ENCODE data around the gene PODXL. TPM values are rescaled to one million over a fixed set of nuclear protein-coding genes. Genes with fewer than 3 reads are reported as not detected.

Gene PODXL
- total and polyA plus RNA-seq, 2 of the 8 experiments (the other 6 are each of a cell fraction or from before 2014, with no cell fraction given): 638 to 925 TPM

GRCh38 chr7:131455546-131455945, 100.9 kb downstream of the PODXL start:
- H3K4me1 ChIP-seq (replicated peaks in 1 of 4; ENCODE audit: control insufficient read depth in 3 of 4, insufficient read depth in 4 of 4, low read length in 3 of 4): no peaks in the 10 kb centered on the region
- H3K14ac ChIP-seq (ENCODE audit: insufficient read length): no peak overlapping the region
- H4K20me1 ChIP-seq (replicated peaks in 1 of 2; ENCODE audit: control insufficient read depth in 1 of 2, insufficient read depth in 2 of 2, low read length in 2 of 2): no peaks in the 10 kb centered on the region
- no peak overlapping the region for H2BK120ac ChIP-seq (replicated peaks; ENCODE audit: low read depth, low read length)
- 86% methylated on average over 7 of the region's 7 CpGs; no CpG with 5 or more reads in 1 of the 2 experiments for WGBS, 2 experiments (ENCODE audit: extremely low coverage in 1 of 2, insufficient coverage in 1 of 2, insufficient read length in 1 of 2, insufficient replicate concordance in 2 of 2, low coverage in 1 of 2, low lambda C conversion rate in 2 of 2, missing lambda C conversion rate in 1 of 2)
- no peaks in the 10 kb centered on the region for H3K23me2 ChIP-seq (ENCODE audit: low read depth, low read length)
- no peaks in the 10 kb centered on the region for H3K79me1 ChIP-seq (ENCODE audit: low read depth, low read length)
- H3K9ac ChIP-seq (replicated peaks in 1 of 4; ENCODE audit: extremely low read depth in 1 of 4, low read depth in 3 of 4, low read length in 3 of 4): no peak overlapping the region
- no peaks in the 10 kb centered on the region for H3K79me2 ChIP-seq (ENCODE audit: control insufficient read depth in 1 of 2, insufficient read depth in 2 of 2, low read length in 2 of 2)
- no peak overlapping the region for H3K4me3 ChIP-seq (ENCODE audit: extremely low read depth in 1 of 4, insufficient read depth in 2 of 4, low read depth in 3 of 4, low read length in 4 of 4)
- H2AFZ ChIP-seq (ENCODE audit: low read length): no peak overlapping the region
- no peak overlapping the region for H2BK15ac ChIP-seq (ENCODE audit: low read length)
- no peak overlapping the region for H3K56ac ChIP-seq (replicated peaks; ENCODE audit: insufficient read length, low read depth, low read length)
- H2BK20ac ChIP-seq (ENCODE audit: low read length): no peak overlapping the region
- no peak overlapping the region for H2AK5ac ChIP-seq (ENCODE audit: low read depth, low read length)
- no peak overlapping the region for H4K8ac ChIP-seq (ENCODE audit: extremely low read depth, insufficient read depth, low read length)
- ChIA-PET CTCF (ENCODE audit: partially characterized antibody) (interaction anchor here (1.1 kb wide), 1 partner anchor 12 kb away, joined by 3 read pairs; no protein-coding TSS in a partner anchor), POLR2A (ENCODE audit: partially characterized antibody) (no interaction called here)
- H3K4me2 ChIP-seq (ENCODE audit: insufficient read depth in 1 of 2, low read depth in 2 of 2, low read length in 2 of 2): no peak overlapping the region
- no peak overlapping the region for H3K27ac ChIP-seq (ENCODE audit: low read depth, low read length)
- no peak overlapping the region for H3K4ac ChIP-seq (replicated peaks; ENCODE audit: insufficient read length, low read depth, low read length)
- FAIRE-seq: no peak
- no peak overlapping the region for H3K23ac ChIP-seq (ENCODE audit: insufficient read length)
- H3K18ac ChIP-seq (ENCODE audit: extremely low read depth, low read length): no peak overlapping the region
- H3K27me3 ChIP-seq (replicated peaks in 1 of 4; ENCODE audit: control insufficient read depth in 3 of 4, extremely low read depth in 1 of 4, insufficient read depth in 3 of 4, low read length in 3 of 4): no peaks in the 10 kb centered on the region
- no peaks in the 10 kb centered on the region; a peak in 2 of 8 replicates for H3K36me3 ChIP-seq (ENCODE audit: control insufficient read depth in 2 of 4, insufficient read depth in 4 of 4, low read length in 3 of 4)
- H2BK5ac ChIP-seq (ENCODE audit: low read depth, low read length): no peak overlapping the region
- H4K91ac ChIP-seq (replicated peaks; ENCODE audit: insufficient read length, low read length): no peak overlapping the region
- DNase-seq (ENCODE audit: low read depth in 1 of 2, low spot score in 2 of 2): no peak
- no peak overlapping the region for H2BK12ac ChIP-seq (ENCODE audit: low read depth, low read length)
- no peak for TF ChIP-seq POLR2AphosphoS5 (IDR thresholded peaks at IDR 0.05; ENCODE audit: low read depth, low read length)
- TF ChIP-seq RXRA (IDR thresholded peaks at IDR 0.05; ENCODE audit: insufficient read depth, low read depth, low read length): no peak
- no peak for TF ChIP-seq HDAC2 (IDR thresholded peaks at IDR 0.05; ENCODE audit: borderline replicate concordance in 1 of 2, low read depth in 2 of 2, low read length in 2 of 2)
- no peak for TF ChIP-seq SIRT6 (IDR thresholded peaks at IDR 0.05; ENCODE audit: low read length)
- TF ChIP-seq PHF8 (conservative IDR thresholded peaks at IDR 0.05; ENCODE audit: low read depth, low read length): no peak
- no peak for TF ChIP-seq CBX5 (IDR thresholded peaks at IDR 0.05; ENCODE audit: low read depth, low read length)
- no peak for TF ChIP-seq MAX (IDR thresholded peaks at IDR 0.05)
- TF ChIP-seq TAF1 (IDR thresholded peaks at IDR 0.05; ENCODE audit: low read depth, low read length): no peak
- TF ChIP-seq TEAD4 (IDR thresholded peaks at IDR 0.05; ENCODE audit: low read depth, low read length): no peak
- no peaks in the 10 kb centered on the region for H3K9me3 ChIP-seq (ENCODE audit: insufficient read depth in 2 of 2, low read depth in 1 of 2, low read length in 1 of 2)
- H4K5ac ChIP-seq (ENCODE audit: insufficient read length, low read depth, low read length): no peak overlapping the region

All from H1 (cell line).